H9 (cell line): Measurements from ENCODE around the gene LEF1. TPM values are rescaled to one million over a fixed set of nuclear protein-coding genes. Genes with fewer than 3 reads are reported as not detected.

Source experiments
- DNase-seq: peaks from one replicate; pipeline ENCODE4 v3.0.0-alpha.2; 2017
- H2AFZ ChIP-seq: one replicate; pipeline ENCODE4 v1.6.1; 2013; ENCODE audit warnings: mild to moderate bottlenecking, low read length, control low read depth, moderate library complexity
- H2AK5ac ChIP-seq: 2 replicates; pipeline ENCODE4 v1.6.1; 2013; ENCODE audit warnings: low read length, control low read depth, mixed read lengths; ENCODE audit not compliant: insufficient read length
- H2BK120ac ChIP-seq: one replicate; pipeline ENCODE4 v1.6.1; 2013; ENCODE audit warnings: low read depth, mild to moderate bottlenecking, low read length, control low read depth, inconsistent platforms; ENCODE audit not compliant: poor library complexity, severe bottlenecking
- H2BK12ac ChIP-seq: 2 replicates; pipeline ENCODE4 v1.6.1; 2013; ENCODE audit warnings: low read length, control low read depth, mixed read lengths, low read depth; ENCODE audit not compliant: insufficient read length
- H2BK15ac ChIP-seq: 2 replicates; pipeline ENCODE4 v1.6.1; 2013; ENCODE audit warnings: low read depth, low read length, control low read depth
- H2BK20ac ChIP-seq: one replicate; pipeline ENCODE4 v1.6.1; 2013; ENCODE audit warnings: low read depth, mild to moderate bottlenecking, low read length, control low read depth, inconsistent platforms; ENCODE audit not compliant: poor library complexity, severe bottlenecking
- H2BK5ac ChIP-seq: 2 replicates; pipeline ENCODE4 v1.6.1; 2013; ENCODE audit warnings: low read length, control low read depth, mixed read lengths; ENCODE audit not compliant: insufficient read length
- H3K14ac ChIP-seq: 2 replicates; pipeline ENCODE4 v1.6.1; 2013; ENCODE audit warnings: low read length, control low read depth; ENCODE audit not compliant: insufficient read depth
- H3K18ac ChIP-seq: 2 replicates; pipeline ENCODE4 v1.6.1; 2013; ENCODE audit warnings: low read depth, mild to moderate bottlenecking, mixed read lengths, low read length, control low read depth; ENCODE audit not compliant: insufficient read length
- H3K23ac ChIP-seq: 2 replicates; pipeline ENCODE4 v1.6.1; 2013; ENCODE audit warnings: low read length, control low read depth, mixed read lengths, low read depth; ENCODE audit not compliant: insufficient read length
- H3K23me2 ChIP-seq: 2 replicates; pipeline ENCODE4 v1.6.1; 2013; ENCODE audit warnings: low read depth, mild to moderate bottlenecking, mixed read lengths, low read length, control low read depth; ENCODE audit not compliant: insufficient read length, poor library complexity, severe bottlenecking
- H3K27ac ChIP-seq: 2 replicates; pipeline ENCODE4 v1.5.1; 2013; ENCODE audit warnings: low read length, control low read depth, mixed read lengths, low read depth; ENCODE audit not compliant: insufficient read length
- H3K27me3 ChIP-seq: 2 replicates; pipeline ENCODE4 v1.6.1; 2013; ENCODE audit warnings: low read length, control low read depth, inconsistent platforms; ENCODE audit not compliant: insufficient read depth
- H3K4ac ChIP-seq: 2 replicates; pipeline ENCODE4 v1.6.1; 2013; ENCODE audit warnings: low read depth, mild to moderate bottlenecking, control low read depth, inconsistent platforms, low read length, moderate library complexity
- H3K4me1 ChIP-seq: 2 replicates; pipeline ENCODE4 v1.6.1; 2013; ENCODE audit warnings: low read length, control low read depth, inconsistent platforms; ENCODE audit not compliant: insufficient read depth
- H3K4me2 ChIP-seq: 2 replicates; pipeline ENCODE4 v1.6.1; 2013; ENCODE audit warnings: low read length, control low read depth, mixed read lengths; ENCODE audit not compliant: insufficient read length, insufficient read depth
- H3K56ac ChIP-seq: 2 replicates; pipeline ENCODE4 v1.6.1; 2013; ENCODE audit warnings: low read depth, mild to moderate bottlenecking, mixed read lengths, low read length, control low read depth; ENCODE audit not compliant: insufficient read length
- H3K79me1 ChIP-seq: 2 replicates; pipeline ENCODE4 v1.6.1; 2013; ENCODE audit warnings: low read depth, mild to moderate bottlenecking, moderate library complexity, low read length, control low read depth, inconsistent platforms; ENCODE audit not compliant: insufficient read depth, poor library complexity, severe bottlenecking
- H3K79me2 ChIP-seq: 2 replicates; pipeline ENCODE4 v1.6.1; 2013; ENCODE audit warnings: low read length, control low read depth, inconsistent platforms; ENCODE audit not compliant: insufficient read depth
- H3K9ac ChIP-seq: 2 replicates; pipeline ENCODE4 v1.6.1; 2013; ENCODE audit warnings: low read length, control low read depth, mixed read lengths; ENCODE audit not compliant: insufficient read length; ENCODE audit errors: extremely low read depth
- H3K9me3 ChIP-seq: one replicate; pipeline ENCODE4 v1.6.1; 2013; ENCODE audit warnings: low read depth, low read length, inconsistent platforms; ENCODE audit not compliant: control insufficient read depth
- H3T11ph ChIP-seq: one replicate; pipeline ENCODE4 v1.6.1; 2013; ENCODE audit warnings: mild to moderate bottlenecking, low read length, control low read depth, inconsistent platforms
- H4K20me1 ChIP-seq: one replicate; pipeline ENCODE4 v1.6.1; 2013; ENCODE audit not compliant: control insufficient read depth, insufficient read length, insufficient read depth
- H4K5ac ChIP-seq: 2 replicates; pipeline ENCODE4 v1.6.1; 2013; ENCODE audit warnings: low read depth, mild to moderate bottlenecking, mixed read lengths, low read length, control low read depth; ENCODE audit not compliant: insufficient read length
- H4K8ac ChIP-seq: replicated peaks from 2 replicates; pipeline ENCODE4 v1.6.1; 2013; ENCODE audit warnings: low read length, control low read depth, mixed read lengths, low read depth; ENCODE audit not compliant: insufficient read length
- H4K91ac ChIP-seq: 2 replicates; pipeline ENCODE4 v1.6.1; 2013; ENCODE audit warnings: low read depth, mild to moderate bottlenecking, moderate library complexity, mixed read lengths, low read length, control low read depth; ENCODE audit not compliant: insufficient read length
- H3K27ac Mint-ChIP-seq, 3 experiments: 2 replicates in 2 of 3; 3 replicates in 1 of 3; pipeline ENCODE4 v1.8.0; 2020 to 2021; ENCODE audit warnings: mixed read lengths in 3 of 3, mild to moderate bottlenecking in 1 of 3, moderate library complexity in 1 of 3
- H3K27me3 Mint-ChIP-seq: 2 replicates; pipeline ENCODE4 v1.8.0; 2021; ENCODE audit warnings: low read depth, mild to moderate bottlenecking, moderate library complexity, mixed read lengths
- H3K36me3 Mint-ChIP-seq, 3 experiments: 2 replicates in 2 of 3; 3 replicates in 1 of 3; pipeline ENCODE4 v1.8.0; 2020 to 2021; ENCODE audit warnings: low read depth in 3 of 3, mixed read lengths in 3 of 3; ENCODE audit not compliant: insufficient read depth in 1 of 3
- H3K4me1 Mint-ChIP-seq, 2 experiments: 2 replicates each; pipeline ENCODE4 v1.8.0; 2020; ENCODE audit warnings: mixed read lengths in 2 of 2
- H3K4me3 Mint-ChIP-seq, 2 experiments: 2 replicates in 1 of 2; 3 replicates in 1 of 2; pipeline ENCODE4 v1.8.0; 2020 to 2021; ENCODE audit warnings: mild to moderate bottlenecking in 2 of 2, mixed read lengths in 2 of 2, moderate library complexity in 1 of 2
- H3K9me3 Mint-ChIP-seq, 2 experiments: 2 replicates in 1 of 2; 3 replicates in 1 of 2; pipeline ENCODE4 v1.8.0; 2020; ENCODE audit warnings: mild to moderate bottlenecking in 2 of 2, mixed read lengths in 2 of 2, moderate library complexity in 1 of 2
- WGBS: extraction: QIAGEN DNeasy Blood & Tissue Kit; methylation state at CpG from one replicate; pipeline ENCODE4 v1.1.7; 2013; ENCODE audit warnings: missing lambda C conversion rate, low lambda C conversion rate, mixed read lengths; ENCODE audit not compliant: insufficient read length; ENCODE audit errors: extremely low coverage; 5-methylcytosine and 5-hydroxymethylcytosine counted together
- total RNA-seq: library from RNA; stranded (reverse); gene quantifications from 2 replicates; pipeline ENCODE4 v1.2.1, GENCODE V29; 2021
- TF ChIP-seq, protein P1 (sequence below): fragments of 200-600 bp; sonication (generic); conservative IDR thresholded peaks from 3 replicates; pipeline ENCODE4 v1.8.0; 2021; ENCODE audit warnings: antibody characterized with exemption, mild to moderate bottlenecking

The LEF1 gene
- total RNA-seq, 1 experiment from 2014 or later: 2.5 TPM

DNA sequence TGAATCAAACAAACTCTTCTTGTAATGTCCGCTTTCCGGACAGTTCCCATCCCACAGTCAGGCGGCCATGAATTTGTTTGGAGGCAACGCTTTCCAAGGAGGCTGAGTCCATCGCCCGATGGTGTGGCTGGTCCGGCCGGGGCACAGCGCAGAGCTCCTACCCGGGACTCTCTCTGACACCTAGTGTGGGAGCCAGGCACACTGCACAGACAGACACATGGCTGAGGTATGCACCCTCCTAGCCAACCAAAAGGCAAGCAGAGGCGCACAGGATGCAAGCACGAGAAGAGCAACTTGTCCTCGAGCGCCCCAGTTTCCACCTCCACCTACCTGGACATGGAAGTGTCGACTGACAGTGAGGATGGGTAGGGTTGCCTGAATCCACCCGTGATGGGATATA, 87.5 kb downstream of the LEF1 start:
- Histone ChIP-seq H4K8ac (no peak overlapping the region), H2BK12ac (no peak overlapping the region), H2AK5ac (no peak overlapping the region), H2AFZ (no peak overlapping the region), H3K14ac (no peak overlapping the region; the same call in 1 of the 2 replicates), H3K4me1 (no peaks in the 10 kb centered on the region), H3K79me1 (no peaks in the 10 kb centered on the region), H4K20me1 (no peaks in the 10 kb centered on the region), H3T11ph (no peak overlapping the region), H3K9ac (no peak overlapping the region), H4K5ac (no peak overlapping the region), H2BK20ac (no peak overlapping the region), H3K56ac (no peak overlapping the region), H4K91ac (no peak overlapping the region), H3K18ac (no peak overlapping the region), H3K4ac (no peak overlapping the region), H3K27ac (no peak overlapping the region), H2BK5ac (no peak overlapping the region), H2BK120ac (no peak overlapping the region), H3K79me2 (no peaks in the 10 kb centered on the region), H3K23me2 (no peaks in the 10 kb centered on the region), H3K23ac (no peak overlapping the region), H3K4me2 (no peak overlapping the region), H3K9me3 (no peaks in the 10 kb centered on the region), H3K27me3 (no peaks in the 10 kb centered on the region), H2BK15ac (no peak overlapping the region)
- H3K27me3 Mint-ChIP-seq: peaks cover 8% of the 10 kb centered on the region; the same call in 1 of the 2 replicates
- no CpG with 5 or more reads among the region's 16 CpGs for WGBS
- H3K36me3 Mint-ChIP-seq: no peaks in the 10 kb centered on the region; a peak in 2 of 7 replicates
- no peaks in the 10 kb centered on the region for H3K4me1 Mint-ChIP-seq
- DNase-seq: no peak
- peak overlapping the region in 1 of 3 experiments; percentile 14; a peak in 1 of 7 replicates for H3K27ac Mint-ChIP-seq
- TF ChIP-seq, protein P1, sequence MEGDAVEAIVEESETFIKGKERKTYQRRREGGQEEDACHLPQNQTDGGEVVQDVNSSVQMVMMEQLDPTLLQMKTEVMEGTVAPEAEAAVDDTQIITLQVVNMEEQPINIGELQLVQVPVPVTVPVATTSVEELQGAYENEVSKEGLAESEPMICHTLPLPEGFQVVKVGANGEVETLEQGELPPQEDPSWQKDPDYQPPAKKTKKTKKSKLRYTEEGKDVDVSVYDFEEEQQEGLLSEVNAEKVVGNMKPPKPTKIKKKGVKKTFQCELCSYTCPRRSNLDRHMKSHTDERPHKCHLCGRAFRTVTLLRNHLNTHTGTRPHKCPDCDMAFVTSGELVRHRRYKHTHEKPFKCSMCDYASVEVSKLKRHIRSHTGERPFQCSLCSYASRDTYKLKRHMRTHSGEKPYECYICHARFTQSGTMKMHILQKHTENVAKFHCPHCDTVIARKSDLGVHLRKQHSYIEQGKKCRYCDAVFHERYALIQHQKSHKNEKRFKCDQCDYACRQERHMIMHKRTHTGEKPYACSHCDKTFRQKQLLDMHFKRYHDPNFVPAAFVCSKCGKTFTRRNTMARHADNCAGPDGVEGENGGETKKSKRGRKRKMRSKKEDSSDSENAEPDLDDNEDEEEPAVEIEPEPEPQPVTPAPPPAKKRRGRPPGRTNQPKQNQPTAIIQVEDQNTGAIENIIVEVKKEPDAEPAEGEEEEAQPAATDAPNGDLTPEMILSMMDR: no peak
- H3K9me3 Mint-ChIP-seq: 0 out of 5 replicates have a peak, but pooled peaks cover 2 to 3% of the 10 kb centered on the region in 2 experiments
- no peak overlapping the region for H3K4me3 Mint-ChIP-seq
